ENCODE results near the gene DTX4. TPM values are rescaled to one million over a fixed set of nuclear protein-coding genes. Genes with fewer than 3 reads are reported as not detected.

DTX4 gene
- total and polyA plus RNA-seq, 2 experiments from 2014 or later: 15.4 to 27.5 TPM

DNA sequence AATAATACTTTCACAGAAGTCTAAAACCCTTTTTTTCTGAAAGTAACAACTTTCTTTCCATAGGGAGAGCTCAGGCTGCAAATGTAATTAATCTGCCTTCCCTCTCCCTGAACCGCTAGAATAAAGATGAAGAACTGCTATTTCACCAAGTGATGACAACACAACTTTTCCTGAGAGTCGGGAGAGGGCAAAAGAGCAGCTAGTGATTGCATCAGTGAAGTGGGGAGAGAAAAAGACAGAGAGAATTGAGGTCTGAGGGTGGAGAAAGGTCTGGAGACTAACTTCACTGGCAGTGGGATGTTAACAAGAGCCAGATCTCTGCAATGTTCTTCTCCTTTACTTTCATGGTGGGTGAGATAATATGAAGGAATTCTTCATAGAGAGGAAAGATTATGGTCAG is 51.7 kb downstream of the DTX4 start:
- no peak overlapping the region for H2AFZ ChIP-seq
- no peak overlapping the region for H3K27ac ChIP-seq
- DNase-seq (ENCODE audit: low spot score): no peak
- no peaks in the 10 kb centered on the region for H3K9me3 ChIP-seq (ENCODE audit: low read depth)
- no peaks in the 10 kb centered on the region for H3K36me3 ChIP-seq (replicated peaks; ENCODE audit: insufficient read depth, low read depth)
- no peak overlapping the region for H3K4me2 ChIP-seq
- no peaks in the 10 kb centered on the region for H3K9me2 ChIP-seq (replicated peaks; ENCODE audit: insufficient read depth)
- TF ChIP-seq, protein P1, sequence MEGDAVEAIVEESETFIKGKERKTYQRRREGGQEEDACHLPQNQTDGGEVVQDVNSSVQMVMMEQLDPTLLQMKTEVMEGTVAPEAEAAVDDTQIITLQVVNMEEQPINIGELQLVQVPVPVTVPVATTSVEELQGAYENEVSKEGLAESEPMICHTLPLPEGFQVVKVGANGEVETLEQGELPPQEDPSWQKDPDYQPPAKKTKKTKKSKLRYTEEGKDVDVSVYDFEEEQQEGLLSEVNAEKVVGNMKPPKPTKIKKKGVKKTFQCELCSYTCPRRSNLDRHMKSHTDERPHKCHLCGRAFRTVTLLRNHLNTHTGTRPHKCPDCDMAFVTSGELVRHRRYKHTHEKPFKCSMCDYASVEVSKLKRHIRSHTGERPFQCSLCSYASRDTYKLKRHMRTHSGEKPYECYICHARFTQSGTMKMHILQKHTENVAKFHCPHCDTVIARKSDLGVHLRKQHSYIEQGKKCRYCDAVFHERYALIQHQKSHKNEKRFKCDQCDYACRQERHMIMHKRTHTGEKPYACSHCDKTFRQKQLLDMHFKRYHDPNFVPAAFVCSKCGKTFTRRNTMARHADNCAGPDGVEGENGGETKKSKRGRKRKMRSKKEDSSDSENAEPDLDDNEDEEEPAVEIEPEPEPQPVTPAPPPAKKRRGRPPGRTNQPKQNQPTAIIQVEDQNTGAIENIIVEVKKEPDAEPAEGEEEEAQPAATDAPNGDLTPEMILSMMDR (IDR thresholded peaks at IDR 0.05; ENCODE audit: poor library complexity): no peak
- TF ChIP-seq EZH2 (IDR thresholded peaks at IDR 0.05; ENCODE audit: borderline replicate concordance) (no peak), EZH2phosphoT487 (IDR thresholded peaks at IDR 0.05; ENCODE audit: low read depth, severe bottlenecking, unreplicated experiment) (no peak)
- no peaks in the 10 kb centered on the region for H3K27me3 ChIP-seq
- no peak overlapping the region for H3K4me3 ChIP-seq
- H4K20me1 ChIP-seq (ENCODE audit: insufficient read depth, poor library complexity, severe bottlenecking): no peaks in the 10 kb centered on the region
- 52% methylated on average over 2 of the region's 2 CpGs for WGBS (ENCODE audit: low lambda C conversion rate, missing lambda C conversion rate)
- H3K79me2 ChIP-seq: no peaks in the 10 kb centered on the region
- no peaks in the 10 kb centered on the region for H3K4me1 ChIP-seq (ENCODE audit: insufficient read depth)

DNA sequence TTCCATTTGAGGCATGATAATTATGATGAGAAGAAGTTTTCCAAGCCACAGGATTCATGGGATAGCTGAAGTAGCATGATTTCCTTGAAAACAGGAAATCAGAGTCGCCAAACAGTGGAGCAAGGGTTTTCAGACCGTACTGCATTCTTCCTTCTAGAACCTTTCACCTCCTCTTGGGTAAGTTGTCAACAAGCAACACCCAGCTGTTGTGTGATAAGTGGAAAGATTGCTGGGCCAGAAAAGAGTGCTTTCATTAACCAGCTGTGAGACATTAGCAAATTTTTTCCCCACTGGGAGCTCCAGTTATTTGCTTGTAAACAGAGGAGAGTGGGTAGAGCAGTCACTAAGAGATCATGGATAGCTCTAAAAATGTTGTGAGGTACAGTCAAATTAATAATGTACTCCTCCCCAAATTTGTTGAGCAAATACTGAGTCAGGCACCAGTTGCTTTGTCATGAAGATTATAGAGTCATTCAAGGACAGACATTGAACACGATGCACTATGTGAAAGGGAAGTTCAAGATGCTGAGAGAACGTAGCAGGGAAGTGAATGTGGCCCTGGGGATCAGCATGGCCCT is 52.5 kb downstream of the DTX4 start:
- Histone ChIP-seq H3K4me3 (no peak overlapping the region), H3K36me3 (replicated peaks; ENCODE audit: insufficient read depth, low read depth) (no peaks in the 10 kb centered on the region), H3K27ac (peak overlapping the region; percentile 16), H3K4me2 (no peak overlapping the region), H3K27me3 (no peaks in the 10 kb centered on the region), H3K9me3 (ENCODE audit: low read depth) (no peaks in the 10 kb centered on the region), H3K4me1 (ENCODE audit: insufficient read depth) (no peaks in the 10 kb centered on the region), H3K79me2 (no peaks in the 10 kb centered on the region), H4K20me1 (ENCODE audit: insufficient read depth, poor library complexity, severe bottlenecking) (no peaks in the 10 kb centered on the region), H3K9me2 (replicated peaks; ENCODE audit: insufficient read depth) (no peaks in the 10 kb centered on the region), H2AFZ (no peak overlapping the region)
- 72% methylated on average over 4 of the region's 4 CpGs for WGBS (ENCODE audit: low lambda C conversion rate, missing lambda C conversion rate)
- no peak for DNase-seq (ENCODE audit: low spot score)
- TF ChIP-seq EZH2phosphoT487 (IDR thresholded peaks at IDR 0.05; ENCODE audit: low read depth, severe bottlenecking, unreplicated experiment) (no peak), EZH2 (IDR thresholded peaks at IDR 0.05; ENCODE audit: borderline replicate concordance) (no peak)
- TF ChIP-seq, protein P1 (IDR thresholded peaks at IDR 0.05; ENCODE audit: poor library complexity): no peak

- H3K27ac ChIP-seq: no peak overlapping the region
- DNase-seq (ENCODE audit: low spot score): no peak
- no peaks in the 10 kb centered on the region for H3K79me2 ChIP-seq
- H3K4me3 ChIP-seq: no peak overlapping the region
- no peaks in the 10 kb centered on the region for H3K36me3 ChIP-seq (replicated peaks; ENCODE audit: insufficient read depth, low read depth)
- H3K27me3 ChIP-seq: no peaks in the 10 kb centered on the region
- no peaks in the 10 kb centered on the region for H3K9me3 ChIP-seq (ENCODE audit: low read depth)
- WGBS (ENCODE audit: low lambda C conversion rate, missing lambda C conversion rate): 74% methylated on average over 1 of the region's 1 CpG
- no peak overlapping the region for H2AFZ ChIP-seq
- no peaks in the 10 kb centered on the region for H3K9me2 ChIP-seq (replicated peaks; ENCODE audit: insufficient read depth)
- no peak overlapping the region for H3K4me2 ChIP-seq
- H3K4me1 ChIP-seq (ENCODE audit: insufficient read depth): no peaks in the 10 kb centered on the region
- H4K20me1 ChIP-seq (ENCODE audit: insufficient read depth, poor library complexity, severe bottlenecking): no peaks in the 10 kb centered on the region
- TF ChIP-seq EZH2 (IDR thresholded peaks at IDR 0.05; ENCODE audit: borderline replicate concordance) (no peak), EZH2phosphoT487 (IDR thresholded peaks at IDR 0.05; ENCODE audit: low read depth, severe bottlenecking, unreplicated experiment) (no peak)
- TF ChIP-seq, protein P1 (IDR thresholded peaks at IDR 0.05; ENCODE audit: poor library complexity): no peak
Observed at GRCh38 chr11:59225017-59225416, 53.1 kb downstream of the DTX4 start.
